NCI-H510A treated with DMSO at 0.1 percent for 48 hours (cell line): ENCODE results near the gene IQGAP1.
"Not testable (repeated sequence)": the region's sequence is repeated elsewhere in the genome, so short reads cannot be mapped to it uniquely, and the experiment has no call there.

Experiments
- DNase-seq: peaks from one replicate; lab custom pipeline; 2025; lab: John Stamatoyannopoulos, UW

Gene IQGAP1, protein sequence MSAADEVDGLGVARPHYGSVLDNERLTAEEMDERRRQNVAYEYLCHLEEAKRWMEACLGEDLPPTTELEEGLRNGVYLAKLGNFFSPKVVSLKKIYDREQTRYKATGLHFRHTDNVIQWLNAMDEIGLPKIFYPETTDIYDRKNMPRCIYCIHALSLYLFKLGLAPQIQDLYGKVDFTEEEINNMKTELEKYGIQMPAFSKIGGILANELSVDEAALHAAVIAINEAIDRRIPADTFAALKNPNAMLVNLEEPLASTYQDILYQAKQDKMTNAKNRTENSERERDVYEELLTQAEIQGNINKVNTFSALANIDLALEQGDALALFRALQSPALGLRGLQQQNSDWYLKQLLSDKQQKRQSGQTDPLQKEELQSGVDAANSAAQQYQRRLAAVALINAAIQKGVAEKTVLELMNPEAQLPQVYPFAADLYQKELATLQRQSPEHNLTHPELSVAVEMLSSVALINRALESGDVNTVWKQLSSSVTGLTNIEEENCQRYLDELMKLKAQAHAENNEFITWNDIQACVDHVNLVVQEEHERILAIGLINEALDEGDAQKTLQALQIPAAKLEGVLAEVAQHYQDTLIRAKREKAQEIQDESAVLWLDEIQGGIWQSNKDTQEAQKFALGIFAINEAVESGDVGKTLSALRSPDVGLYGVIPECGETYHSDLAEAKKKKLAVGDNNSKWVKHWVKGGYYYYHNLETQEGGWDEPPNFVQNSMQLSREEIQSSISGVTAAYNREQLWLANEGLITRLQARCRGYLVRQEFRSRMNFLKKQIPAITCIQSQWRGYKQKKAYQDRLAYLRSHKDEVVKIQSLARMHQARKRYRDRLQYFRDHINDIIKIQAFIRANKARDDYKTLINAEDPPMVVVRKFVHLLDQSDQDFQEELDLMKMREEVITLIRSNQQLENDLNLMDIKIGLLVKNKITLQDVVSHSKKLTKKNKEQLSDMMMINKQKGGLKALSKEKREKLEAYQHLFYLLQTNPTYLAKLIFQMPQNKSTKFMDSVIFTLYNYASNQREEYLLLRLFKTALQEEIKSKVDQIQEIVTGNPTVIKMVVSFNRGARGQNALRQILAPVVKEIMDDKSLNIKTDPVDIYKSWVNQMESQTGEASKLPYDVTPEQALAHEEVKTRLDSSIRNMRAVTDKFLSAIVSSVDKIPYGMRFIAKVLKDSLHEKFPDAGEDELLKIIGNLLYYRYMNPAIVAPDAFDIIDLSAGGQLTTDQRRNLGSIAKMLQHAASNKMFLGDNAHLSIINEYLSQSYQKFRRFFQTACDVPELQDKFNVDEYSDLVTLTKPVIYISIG (N-terminal part only)

GRCh38 chr15:90387534-90388461 lies at the start of gene IQGAP1:
Gene IQGAP1, plus strand, starts transcription at chr15:90388242. Its CDS starts 100 bp downstream, at chr15:90388342.
- DNase-seq = peak; percentile 78

DNA sequence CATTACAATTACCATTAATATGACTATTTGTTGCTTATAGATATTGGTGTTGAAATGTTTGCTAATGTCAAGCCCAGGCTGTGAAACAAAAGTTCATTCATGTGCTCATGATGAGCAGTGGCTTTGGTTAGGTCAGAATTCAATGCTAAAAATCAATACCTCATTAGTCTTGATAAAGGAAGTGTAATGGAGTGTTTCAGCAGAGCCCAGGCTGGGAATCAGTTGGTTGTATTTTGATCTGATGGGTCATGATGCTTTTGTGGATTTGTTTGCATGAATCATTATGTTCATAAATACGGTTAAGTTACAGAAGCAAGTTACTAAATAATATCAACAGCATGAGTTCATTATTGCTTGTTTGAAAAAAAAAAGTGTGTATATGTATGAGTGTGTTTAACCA lies 49.5 kb upstream of the IQGAP1 start:
- DNase-seq = no peak

- DNase-seq = peak; percentile 36
These were observed 47.7 kb upstream of the IQGAP1 start for GRCh38 chr15:90340345-90340744.

DNA sequence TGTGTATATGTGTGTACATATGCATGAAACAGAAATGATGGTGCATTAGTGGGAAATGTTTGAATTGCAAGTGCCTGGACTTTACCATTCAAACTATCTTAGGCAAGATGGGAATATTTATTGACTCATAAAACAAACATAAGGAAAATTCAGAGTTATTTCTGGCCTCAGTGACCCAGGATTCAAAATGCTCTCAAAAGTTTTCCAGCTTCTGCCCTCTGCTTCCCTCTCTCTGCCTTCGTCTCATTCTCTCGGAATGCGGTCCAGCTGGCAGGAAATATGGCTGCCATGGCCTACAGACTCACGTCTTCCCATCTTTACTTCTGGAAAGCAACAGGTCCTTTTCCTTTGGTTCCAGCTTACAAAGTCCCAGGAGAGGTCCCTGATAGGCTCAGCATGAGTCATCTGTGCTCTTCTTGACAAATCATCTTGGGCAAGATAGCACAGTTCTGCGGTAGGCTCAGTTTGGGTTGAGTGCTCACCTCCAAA lies 44.7 kb upstream of the IQGAP1 start:
- DNase-seq = no peak

- no peak for DNase-seq
These were observed 43.4 kb upstream of the IQGAP1 start for GRCh38 chr15:90344662-90345061.

- DNase-seq = no peak
These were observed 42.2 kb upstream of the IQGAP1 start for GRCh38 chr15:90345857-90346256.

- DNase-seq = not testable (repeated sequence)
These were observed 40.5 kb upstream of the IQGAP1 start for GRCh38 chr15:90347431-90348065.

- DNase-seq = no peak
These were observed 39.6 kb upstream of the IQGAP1 start for GRCh38 chr15:90348456-90348855.

DNA sequence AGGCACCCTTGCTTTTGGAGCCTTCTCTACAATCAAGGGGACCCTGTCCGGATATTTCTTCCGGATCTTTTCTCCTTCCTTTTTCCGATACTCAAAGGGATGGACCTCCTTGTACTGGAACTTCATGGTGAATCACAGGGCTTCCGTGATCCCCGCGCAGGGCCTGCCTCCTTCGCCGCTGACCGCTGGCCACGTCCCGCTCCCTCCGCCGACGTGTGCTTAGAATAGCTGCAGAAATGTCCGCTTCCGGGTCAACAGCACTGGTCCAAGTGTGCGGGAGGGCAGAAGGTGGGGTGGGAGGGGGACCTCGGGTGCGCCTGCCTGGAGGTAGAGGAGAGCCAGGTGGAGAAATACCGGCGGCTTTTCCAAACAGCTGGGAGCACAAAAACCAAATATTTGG lies 39.0 kb upstream of the IQGAP1 start:
- no peak for DNase-seq

GRCh38 chr15:90349821-90350220 lies 38.2 kb upstream of the IQGAP1 start:
- DNase-seq = no peak

DNA sequence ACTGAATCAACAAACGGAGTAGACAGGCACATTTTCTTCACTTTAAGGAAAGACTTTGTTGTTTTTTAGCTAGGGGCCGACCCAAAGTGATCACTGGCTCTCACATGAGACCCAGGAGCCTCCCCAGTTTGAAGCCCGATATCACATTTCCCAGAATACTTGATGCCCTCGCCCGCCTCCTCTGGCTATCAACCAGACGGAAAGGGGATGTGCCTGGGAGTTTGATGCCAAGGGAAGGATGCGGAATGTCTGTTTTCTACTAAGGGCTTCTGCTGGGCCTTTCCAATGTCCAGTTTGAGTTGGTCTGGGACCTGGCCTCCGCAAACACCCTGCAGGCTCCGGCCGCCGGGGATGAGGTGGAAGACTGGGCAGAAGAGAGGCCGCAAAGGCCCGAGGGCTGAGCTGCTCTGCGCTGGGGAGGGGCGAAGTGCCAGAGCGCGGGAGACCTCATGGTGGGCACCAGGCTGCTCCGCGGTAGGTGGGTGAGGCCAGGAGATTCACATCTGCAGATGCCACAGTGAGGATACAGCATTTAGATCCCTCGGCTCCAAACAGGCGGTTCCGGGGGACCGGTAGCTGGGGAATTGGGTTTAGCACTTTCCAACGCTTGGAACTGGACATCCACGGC lies 36.4 kb upstream of the IQGAP1 start:
- peak; percentile 59 for DNase-seq

DNA sequence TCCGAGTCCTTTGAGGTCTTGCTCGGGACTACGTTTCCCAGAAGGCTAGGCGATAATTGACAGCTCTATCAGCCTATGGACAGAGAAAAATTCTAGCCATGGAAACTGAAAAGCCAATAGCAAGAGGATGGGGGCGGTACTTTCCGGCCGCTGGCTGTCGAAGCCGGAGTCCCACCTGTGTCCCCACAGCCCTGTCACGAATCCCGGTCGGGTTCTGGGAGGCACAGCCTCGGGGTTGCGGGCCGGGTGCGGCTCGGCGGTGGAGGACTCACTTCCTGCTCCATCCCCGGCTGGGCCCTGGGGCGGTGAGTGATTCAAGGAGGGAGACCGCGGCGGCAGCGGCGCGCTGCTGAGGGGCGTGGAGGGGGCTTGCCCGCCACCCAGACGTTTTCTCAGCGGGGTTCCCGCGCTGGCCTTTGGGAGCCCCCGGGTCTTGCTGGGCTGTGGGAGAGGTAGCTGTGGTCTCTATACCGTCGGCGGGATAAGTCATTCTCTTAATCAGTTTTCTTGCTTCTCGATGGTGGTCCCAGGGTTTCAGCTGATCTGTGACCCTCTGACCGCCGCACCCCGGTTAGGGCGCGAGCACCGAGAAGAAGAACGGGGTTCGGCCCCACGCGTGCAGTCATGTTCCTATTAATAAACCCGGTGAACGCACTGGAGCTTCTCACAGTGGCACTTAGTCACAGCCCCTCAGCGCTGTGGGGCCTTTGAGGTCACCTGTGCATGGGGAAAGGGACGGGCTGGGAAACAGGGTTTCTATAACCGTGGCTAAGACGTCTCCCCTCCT lies 35.7 kb upstream of the IQGAP1 start, which contains the start of gene ZNF774:
TSS of gene ZNF774 (plus strand) at position 178 of the 787 bp plus-strand sequence. CDS start 2,377 bp downstream, outside the sequence.
- DNase-seq = peak; percentile 87

DNA sequence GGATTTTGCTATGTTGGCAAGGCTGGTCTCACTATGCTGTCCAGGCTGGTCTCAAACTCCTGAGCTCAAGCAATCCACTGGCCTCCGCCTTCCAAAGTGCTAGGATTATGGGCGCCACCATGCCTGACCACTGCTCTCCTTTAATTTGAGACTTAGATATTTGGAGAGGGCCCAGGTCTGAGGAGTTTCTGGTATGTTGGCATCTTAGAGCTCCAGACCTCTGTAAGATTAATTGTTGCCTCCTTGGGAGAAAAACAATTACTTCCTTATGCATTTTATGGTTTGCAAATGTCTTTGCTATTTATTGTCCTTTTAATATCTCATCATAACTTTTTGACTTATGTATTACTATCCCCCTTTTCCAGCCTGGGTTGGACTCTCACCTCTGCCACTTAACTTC lies 33.1 kb upstream of the IQGAP1 start:
- DNase-seq = no peak

DNA sequence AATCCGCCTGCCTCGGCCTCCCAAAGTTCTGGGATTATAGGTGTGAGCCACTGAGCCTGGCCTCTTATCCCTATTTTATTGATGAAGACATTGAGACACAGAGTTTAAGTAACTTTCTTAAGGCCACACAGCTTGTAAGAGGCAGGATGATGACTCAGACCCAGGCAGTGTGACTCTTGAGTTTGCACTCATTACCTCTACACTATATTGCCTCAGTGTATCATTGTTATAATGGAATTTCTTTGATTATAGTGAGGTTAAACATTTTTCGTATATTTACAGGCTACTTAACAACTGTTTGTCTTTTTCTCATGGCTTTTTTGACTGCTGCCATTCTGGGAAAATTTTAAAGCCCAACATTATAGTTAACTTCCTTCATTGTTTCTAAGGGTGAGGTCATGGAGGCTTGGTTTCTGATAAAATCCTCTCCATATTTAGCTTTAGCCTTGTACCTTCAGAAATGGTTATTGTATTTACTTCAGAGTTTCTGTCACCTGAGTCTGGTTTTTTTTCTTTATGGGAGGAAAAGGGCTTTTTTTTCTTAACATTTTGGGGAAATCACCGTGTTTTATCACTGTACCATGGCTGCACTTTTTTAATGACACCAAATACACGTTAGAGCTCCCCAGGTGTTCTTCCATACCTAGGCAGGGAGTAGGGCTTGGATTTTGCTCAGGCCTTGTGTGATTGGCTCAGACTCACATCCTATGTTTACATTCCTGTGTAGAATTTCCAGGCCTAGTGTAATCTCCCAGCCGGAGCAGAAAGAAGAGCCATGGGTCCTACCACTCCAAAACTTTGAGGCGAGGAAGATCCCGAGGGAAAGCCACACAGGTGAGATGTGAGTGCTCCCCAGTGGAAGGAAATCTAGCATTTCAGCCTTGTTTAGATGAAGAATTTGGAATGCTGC lies 29.7 kb upstream of the IQGAP1 start:
- DNase-seq = peak; percentile 18

GRCh38 chr15:90360746-90361145 lies 27.3 kb upstream of the IQGAP1 start:
- peak; percentile 10 for DNase-seq

- no peak for DNase-seq
These were observed 25.2 kb upstream of the IQGAP1 start for GRCh38 chr15:90362936-90363212.

GRCh38 chr15:90364251-90364650 lies 23.8 kb upstream of the IQGAP1 start:
- DNase-seq = no peak
